GM18507 (cell line): ENCODE results near the gene HSFX1.

ENCODE experiments used
- DNase-seq: peaks from one replicate; pipeline ENCODE4 v3.0.0; 2011; ENCODE audit warnings: low read depth; ENCODE audit not compliant: insufficient read length; ENCODE audit errors: extremely low spot score
- FAIRE-seq: peaks from 2 replicates; lab custom pipeline; 2011; peaks lifted over from hg19 to GRCh38; lab: Jason Lieb, UNC

HSFX1 gene

GRCh38 chrX:149799938-149800337, 26.1 kb downstream of the HSFX1 start:
- DNase-seq (no peak), FAIRE-seq (peak; percentile 53)

GRCh38 chrX:149803458-149804062, 29.7 kb downstream of the HSFX1 start:
- no peak for FAIRE-seq
- DNase-seq = no peak

- DNase-seq = no peak
- FAIRE-seq = peak; percentile 12
These were observed 30.2 kb downstream of the HSFX1 start for GRCh38 chrX:149804102-149804501.

GRCh38 chrX:149807747-149808458, 34.0 kb downstream of the HSFX1 start:
- DNase-seq (no peak), FAIRE-seq (peak; percentile 64)

GRCh38 chrX:149818652-149819051, 44.8 kb downstream of the HSFX1 start:
- DNase-seq = no peak
- no peak for FAIRE-seq

- FAIRE-seq = no peak
- no peak for DNase-seq
These were observed 45.5 kb downstream of the HSFX1 start for GRCh38 chrX:149819371-149819770.

GRCh38 chrX:149825424-149825823, 51.6 kb downstream of the HSFX1 start:
- DNase-seq (no peak), FAIRE-seq (no peak)
